HG03469 (cell line): ENCODE measurements around the gene APLP2.
"Not testable (repeated sequence)": the region's sequence is repeated elsewhere in the genome, so short reads cannot be mapped to it uniquely, and the experiment has no call there.

ENCODE experiments used
- ATAC-seq: cut with Tn5 transposase; IDR thresholded peaks from one replicate; pipeline ENCODE4 v1.9.1; 2021; ENCODE audit warnings: mild to moderate bottlenecking, moderate library complexity, moderate number of reproducible peaks; ENCODE audit not compliant: unreplicated experiment

APLP2 gene

GRCh38 chr11:130187096-130187495, 117.4 kb downstream of the APLP2 start:
- ATAC-seq: no peak

GRCh38 chr11:130188047-130188446, 118.4 kb downstream of the APLP2 start:
- ATAC-seq: no peak

GRCh38 chr11:130188585-130189347, 119.1 kb downstream of the APLP2 start:
- ATAC-seq: no peak

GRCh38 chr11:130189492-130190210, 120.0 kb downstream of the APLP2 start:
- ATAC-seq: no peak

GRCh38 chr11:130190371-130190881, 120.7 kb downstream of the APLP2 start:
- ATAC-seq: no peak

GRCh38 chr11:130191896-130192295, 122.2 kb downstream of the APLP2 start:
- ATAC-seq: no peak

GRCh38 chr11:130192845-130193267, 123.2 kb downstream of the APLP2 start:
- no peak for ATAC-seq

- not testable (repeated sequence) for ATAC-seq
Observed at GRCh38 chr11:130193551-130193950, 123.9 kb downstream of the APLP2 start.
